ENCODE data around the gene SVIL.

SVIL gene

GRCh38 chr10:29669149-29669548 is 34.4 kb upstream of the SVIL start:
- no peak for TF ChIP-seq ZBTB7A (IDR thresholded peaks at IDR 0.05; ENCODE audit: low read depth)

GRCh38 chr10:29668628-29669027 is 33.9 kb upstream of the SVIL start:
- TF ChIP-seq NFIC (IDR thresholded peaks at IDR 0.05) (peak; percentile 38; the same call in 1 of the 2 replicates), TCF12 (IDR thresholded peaks at IDR 0.05; ENCODE audit: low read depth) (peak; percentile 52; the same call in 1 of the 2 replicates), EP300 (IDR thresholded peaks at IDR 0.05; ENCODE audit: borderline replicate concordance) (peak; percentile 74; the same call in 1 of the 2 replicates), MAX (IDR thresholded peaks at IDR 0.05) (no peak), FOXM1 (IDR thresholded peaks at IDR 0.05; ENCODE audit: borderline replicate concordance, low read depth) (peak; percentile 68), TEAD4 (IDR thresholded peaks at IDR 0.05) (peak; percentile 50; the same call in 1 of the 2 replicates)

- TF ChIP-seq ZBTB7A (IDR thresholded peaks at IDR 0.05; ENCODE audit: low read depth) (no peak), FOXM1 (IDR thresholded peaks at IDR 0.05; ENCODE audit: borderline replicate concordance, low read depth) (no peak), REST (IDR thresholded peaks at IDR 0.05; ENCODE audit: low read depth) (no peak), EP300 (IDR thresholded peaks at IDR 0.05; ENCODE audit: borderline replicate concordance) (no peak), RAD21 (IDR thresholded peaks at IDR 0.05; ENCODE audit: low read depth) (no peak), MAX (IDR thresholded peaks at IDR 0.05) (no peak), YY1 (IDR thresholded peaks at IDR 0.05; ENCODE audit: low read depth) (no peak), USF1 (IDR thresholded peaks at IDR 0.05) (no peak), TCF12 (IDR thresholded peaks at IDR 0.05; ENCODE audit: low read depth) (no peak), TAF1 (IDR thresholded peaks at IDR 0.05; ENCODE audit: low read depth) (no peak), CEBPB (IDR thresholded peaks at IDR 0.05) (no peak), NFIC (IDR thresholded peaks at IDR 0.05) (no peak), EGR1 (IDR thresholded peaks at IDR 0.05) (no peak), TEAD4 (IDR thresholded peaks at IDR 0.05) (no peak)
Measured at GRCh38 chr10:29667191-29667590, 32.4 kb upstream of the SVIL start.

- TF ChIP-seq EGR1 (IDR thresholded peaks at IDR 0.05), result no peak
- no peak for TF ChIP-seq NFIC (IDR thresholded peaks at IDR 0.05)
- no peak for TF ChIP-seq USF1 (IDR thresholded peaks at IDR 0.05)
- TF ChIP-seq TEAD4 (IDR thresholded peaks at IDR 0.05), result no peak
- no peak for TF ChIP-seq TCF12 (IDR thresholded peaks at IDR 0.05; ENCODE audit: low read depth)
- no peak for TF ChIP-seq EP300 (IDR thresholded peaks at IDR 0.05; ENCODE audit: borderline replicate concordance)
Measured at GRCh38 chr10:29666201-29666600, 31.4 kb upstream of the SVIL start.

GRCh38 chr10:29663718-29664117 is 28.9 kb upstream of the SVIL start:
- TF ChIP-seq ZBTB7A (IDR thresholded peaks at IDR 0.05; ENCODE audit: low read depth), result no peak
- TF ChIP-seq FOXM1 (IDR thresholded peaks at IDR 0.05; ENCODE audit: borderline replicate concordance, low read depth), result no peak
- TF ChIP-seq REST (IDR thresholded peaks at IDR 0.05; ENCODE audit: low read depth), result no peak
- TF ChIP-seq CREB1 (IDR thresholded peaks at IDR 0.05; ENCODE audit: low read depth), result no peak
- TF ChIP-seq EP300 (IDR thresholded peaks at IDR 0.05; ENCODE audit: borderline replicate concordance), result no peak
- TF ChIP-seq CEBPB (IDR thresholded peaks at IDR 0.05), result no peak
- TF ChIP-seq RAD21 (IDR thresholded peaks at IDR 0.05; ENCODE audit: low read depth), result no peak

- TF ChIP-seq USF1 (IDR thresholded peaks at IDR 0.05) (no peak), REST (IDR thresholded peaks at IDR 0.05; ENCODE audit: low read depth) (no peak), ZBTB7A (IDR thresholded peaks at IDR 0.05; ENCODE audit: low read depth) (no peak), FOXM1 (IDR thresholded peaks at IDR 0.05; ENCODE audit: borderline replicate concordance, low read depth) (peak; percentile 86), RAD21 (IDR thresholded peaks at IDR 0.05; ENCODE audit: low read depth) (0 out of 2 replicates have a peak, but pooled peaks have one; percentile 12), CREB1 (IDR thresholded peaks at IDR 0.05; ENCODE audit: low read depth) (no peak), TEAD4 (IDR thresholded peaks at IDR 0.05) (peak; percentile 84), NFIC (IDR thresholded peaks at IDR 0.05) (peak; percentile 82), CEBPB (IDR thresholded peaks at IDR 0.05) (0 out of 2 replicates have a peak, but pooled peaks have one; percentile 37), TAF1 (IDR thresholded peaks at IDR 0.05; ENCODE audit: low read depth) (no peak), EGR1 (IDR thresholded peaks at IDR 0.05) (no peak), YY1 (IDR thresholded peaks at IDR 0.05; ENCODE audit: low read depth) (0 out of 2 replicates have a peak, but pooled peaks have one; percentile 7), MAX (IDR thresholded peaks at IDR 0.05) (peak; percentile 18; the same call in 1 of the 2 replicates), EP300 (IDR thresholded peaks at IDR 0.05; ENCODE audit: borderline replicate concordance) (peak; percentile 93), TCF12 (IDR thresholded peaks at IDR 0.05; ENCODE audit: low read depth) (peak; percentile 86)
Measured at GRCh38 chr10:29658984-29659965, 24.5 kb upstream of the SVIL start.
